ENCODE data around the gene GDPD5.
A peak's percentile ranks its signal among the peaks of the same experiment; 100 is the strongest.

Gene GDPD5

DNA sequence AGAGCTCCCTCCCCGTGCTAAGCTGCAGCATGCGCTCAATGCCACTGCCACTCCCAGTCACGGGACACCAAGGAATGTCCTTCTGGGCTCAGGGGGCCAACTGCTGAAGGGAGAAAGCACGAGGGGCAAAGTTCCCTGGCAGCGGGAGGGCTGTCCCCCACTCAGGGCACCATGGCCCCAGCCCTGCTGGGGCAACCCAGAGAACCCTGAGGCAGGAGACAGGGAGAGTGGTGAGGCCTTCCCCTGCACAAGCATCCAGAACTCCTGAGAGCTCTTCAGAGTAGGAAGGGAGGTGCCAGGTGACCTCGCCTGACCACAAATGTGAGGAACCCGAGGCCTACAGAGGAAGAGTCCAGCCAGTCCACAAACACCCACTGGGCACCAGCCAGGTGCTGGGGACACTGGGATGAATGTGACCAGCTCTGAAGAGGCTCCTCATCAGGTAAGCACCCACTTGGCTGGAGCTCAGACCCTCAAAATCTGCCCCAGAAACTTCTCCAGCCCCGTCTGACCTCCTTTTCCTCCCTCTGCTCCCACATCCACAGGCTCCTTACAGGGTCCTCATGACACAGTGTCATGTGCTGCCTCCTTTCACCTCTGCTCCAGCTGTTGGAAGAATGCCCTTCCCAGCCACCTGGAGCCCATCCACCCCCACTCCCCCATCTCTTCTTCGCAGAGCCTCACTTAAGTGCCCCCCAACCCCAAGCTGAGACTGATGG, 15.6 kb downstream of the GDPD5 start:
- DNase-seq: no peak

DNA sequence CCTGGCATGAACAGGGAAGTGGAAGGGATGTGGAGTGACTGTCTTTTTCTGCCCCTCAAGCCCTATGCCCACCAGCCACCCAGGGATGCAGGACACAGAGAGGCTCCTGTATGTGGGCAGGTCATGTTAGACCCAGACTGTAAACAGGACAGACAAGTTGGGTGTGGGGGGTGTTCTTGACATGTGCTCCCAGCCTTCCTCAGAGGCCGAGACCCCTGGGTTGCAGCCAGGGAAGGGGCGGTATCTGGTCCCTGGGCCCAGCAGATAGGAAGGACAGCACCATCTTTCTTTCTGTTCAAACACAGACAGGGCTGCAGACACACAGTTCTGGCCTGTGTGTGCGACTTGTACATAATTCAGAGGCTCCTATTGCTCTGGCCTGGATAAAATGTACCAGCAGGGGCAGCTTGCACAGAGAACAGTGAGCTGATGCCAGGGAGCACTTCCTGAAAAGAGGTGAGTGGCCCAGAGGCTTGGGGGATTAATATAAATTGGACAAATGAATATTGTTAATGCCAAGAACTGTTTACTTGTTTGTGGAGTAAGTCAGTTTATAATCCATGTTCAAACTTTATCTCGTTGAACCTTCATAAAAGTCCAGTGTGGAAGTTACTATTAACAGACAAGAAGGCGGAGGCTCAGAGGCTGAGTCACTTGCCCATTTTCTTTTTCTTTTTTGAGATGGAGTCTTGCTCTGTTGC, 16.6 kb downstream of the GDPD5 start:
- no peak for DNase-seq

DNA sequence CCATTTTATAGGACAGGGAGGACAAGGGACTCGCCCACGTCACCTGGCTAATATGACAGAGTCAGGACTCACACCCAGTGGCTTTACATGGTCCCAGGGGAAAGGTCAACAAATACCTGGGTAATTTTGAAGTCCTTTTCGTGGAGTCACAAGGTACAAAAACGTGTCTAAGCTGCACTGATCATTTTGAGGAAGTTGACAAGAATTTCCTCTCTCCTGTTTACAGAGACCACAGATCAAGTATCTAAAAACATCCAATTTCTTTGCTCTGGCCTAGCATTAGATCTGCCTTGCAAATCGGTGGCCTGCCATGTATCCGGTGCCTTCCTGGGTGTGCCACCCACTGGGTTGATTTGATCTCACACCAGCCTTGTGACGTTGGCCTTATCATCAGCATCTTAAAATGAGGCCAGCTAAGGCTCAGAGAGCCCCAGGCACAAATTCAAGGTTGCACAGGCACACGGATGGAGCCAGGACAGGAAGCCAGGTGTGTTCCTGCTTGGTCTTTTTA, 17.6 kb downstream of the GDPD5 start:
- peak; percentile 77 for DNase-seq

DNA sequence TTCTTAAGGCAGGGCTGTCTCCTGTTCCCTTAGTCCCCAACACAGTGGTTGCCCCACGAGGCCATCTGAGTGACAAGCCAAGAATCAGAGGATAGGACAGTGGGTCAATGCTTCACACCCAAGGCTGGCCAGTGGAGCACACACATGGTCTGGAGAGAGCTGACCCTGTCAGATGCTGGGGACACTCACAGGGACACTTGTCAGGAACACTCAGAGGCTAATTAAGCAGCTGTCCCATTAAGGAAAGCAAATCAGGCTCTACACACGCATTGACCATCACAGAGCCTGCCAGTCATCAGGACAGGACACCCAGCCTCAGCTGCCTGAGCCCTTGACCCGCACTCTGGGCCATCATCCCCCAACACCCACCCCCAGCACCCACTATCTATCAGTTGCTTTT, 18.2 kb downstream of the GDPD5 start:
- DNase-seq: no peak

DNA sequence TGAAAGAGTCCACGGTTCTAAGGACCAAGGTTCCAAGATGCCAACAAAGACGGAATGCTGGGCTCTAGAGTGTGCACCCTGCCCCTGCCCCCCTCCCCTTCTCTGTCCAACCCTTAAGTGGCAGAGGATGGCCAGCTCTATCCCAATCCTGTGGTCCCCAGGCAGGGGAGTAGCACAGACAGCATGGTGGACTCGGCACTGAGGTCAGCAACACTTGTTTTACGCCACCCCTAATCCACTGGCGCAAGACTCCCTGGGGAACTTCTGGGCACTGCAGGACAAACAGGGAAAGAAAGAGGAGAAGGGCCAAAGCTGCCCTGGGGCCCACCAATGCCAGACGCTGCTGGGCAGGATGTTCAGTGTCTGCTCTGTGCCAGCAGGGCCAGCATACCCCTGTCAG, 18.9 kb downstream of the GDPD5 start:
- DNase-seq: no peak

DNA sequence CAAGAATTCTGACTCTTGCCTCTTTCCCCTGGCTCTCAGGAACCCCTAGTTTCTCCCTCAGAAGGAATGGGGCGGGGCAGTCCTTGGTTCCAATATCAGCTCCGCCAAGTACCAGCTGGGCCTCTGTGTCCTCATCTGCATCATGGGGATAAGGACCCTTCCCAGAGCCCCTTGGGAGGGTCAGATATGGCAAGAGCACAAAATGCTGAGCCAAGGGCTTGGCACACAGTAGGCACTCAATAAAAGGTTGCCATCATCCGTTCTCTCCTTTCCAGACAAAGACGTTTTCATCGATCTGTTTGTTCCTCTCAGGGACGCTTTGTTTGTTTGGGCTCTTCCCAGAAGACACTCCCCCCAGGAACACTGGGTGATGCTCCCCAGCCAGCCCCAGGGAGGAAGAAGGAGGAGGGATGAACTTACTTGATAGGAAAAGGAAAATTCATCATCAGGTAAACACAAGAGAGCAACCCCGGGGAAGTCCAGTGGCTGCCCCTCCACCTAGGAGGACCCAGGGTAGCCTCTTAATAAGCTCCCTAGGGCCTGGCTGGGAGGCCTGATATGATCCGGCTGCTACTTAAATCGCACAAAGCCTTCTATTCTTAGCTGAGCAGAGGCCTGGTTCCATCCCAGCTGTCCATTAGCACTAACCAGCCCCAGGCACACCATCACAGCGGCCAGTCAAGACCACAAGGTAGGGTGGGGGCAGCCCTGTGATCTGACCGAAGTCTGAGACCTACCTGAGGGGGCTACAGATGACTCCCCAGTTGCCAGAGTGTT, 19.6 kb downstream of the GDPD5 start:
- DNase-seq: no peak

DNA sequence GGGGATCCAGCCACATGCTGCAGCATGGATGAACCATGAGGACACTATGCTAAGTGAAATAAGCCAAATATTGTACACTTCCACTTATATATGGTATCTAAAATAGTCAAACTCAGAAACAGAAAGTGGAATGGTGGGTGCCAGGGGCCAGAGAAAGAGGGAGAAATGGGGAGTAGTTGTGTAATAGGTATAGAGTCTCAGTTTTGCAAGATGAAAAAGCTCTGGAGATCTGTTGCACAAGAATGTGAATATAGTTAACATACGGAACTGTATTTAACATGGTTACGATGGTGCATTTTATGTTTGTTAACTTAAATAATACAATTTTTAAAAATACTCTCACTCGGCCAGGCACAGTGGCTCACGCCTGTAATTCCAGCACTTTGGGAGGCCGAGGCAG, 21.2 kb downstream of the GDPD5 start:
- no peak for DNase-seq

DNA sequence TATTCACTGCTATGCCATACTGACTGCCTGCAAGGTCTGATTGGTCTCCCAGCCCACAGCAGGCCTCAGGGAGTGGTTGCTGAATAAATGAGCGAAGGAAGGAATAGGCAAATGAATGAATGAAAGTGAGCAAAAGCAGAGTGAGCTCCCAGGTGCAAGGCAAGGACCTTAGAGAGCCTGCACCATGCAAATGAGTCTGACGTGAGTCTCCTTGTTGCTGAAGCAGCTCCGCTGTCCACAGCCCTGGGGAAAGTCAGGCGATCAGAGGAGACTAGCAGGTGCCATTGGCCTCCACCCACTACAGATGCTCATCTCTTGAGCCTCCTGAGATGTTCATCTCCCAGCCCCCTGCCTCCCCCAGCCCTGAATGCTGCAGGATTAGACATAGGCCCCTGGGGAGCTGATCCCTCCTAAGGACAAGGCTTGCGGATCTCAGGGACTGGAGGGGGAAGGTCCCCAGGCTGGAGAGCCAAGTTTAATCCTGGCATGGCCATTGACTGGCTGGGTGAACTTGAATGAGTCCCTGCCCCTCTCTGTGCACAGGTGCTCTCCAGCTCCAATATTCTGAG, 22.1 kb downstream of the GDPD5 start:
- peak; percentile 11 for DNase-seq

DNA sequence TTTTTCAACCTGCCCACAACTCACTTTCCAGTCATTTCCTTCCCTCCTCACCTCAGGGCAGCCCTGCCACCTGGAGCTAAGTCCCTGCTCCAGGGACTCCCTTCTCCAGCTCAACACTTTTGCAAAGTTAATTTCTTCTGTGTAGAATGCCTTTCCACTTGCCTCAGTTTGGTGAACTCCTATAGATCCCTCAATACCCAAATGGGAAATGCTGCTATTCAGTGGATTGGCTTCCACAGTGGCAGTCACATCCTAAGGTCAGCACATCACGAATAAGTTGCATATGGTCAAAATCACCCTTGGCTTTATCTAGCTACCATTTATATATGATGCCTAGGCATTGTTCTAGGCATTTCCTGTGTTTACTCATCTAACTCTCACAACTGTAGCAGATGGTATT, 23.6 kb downstream of the GDPD5 start:
- no peak for DNase-seq

DNA sequence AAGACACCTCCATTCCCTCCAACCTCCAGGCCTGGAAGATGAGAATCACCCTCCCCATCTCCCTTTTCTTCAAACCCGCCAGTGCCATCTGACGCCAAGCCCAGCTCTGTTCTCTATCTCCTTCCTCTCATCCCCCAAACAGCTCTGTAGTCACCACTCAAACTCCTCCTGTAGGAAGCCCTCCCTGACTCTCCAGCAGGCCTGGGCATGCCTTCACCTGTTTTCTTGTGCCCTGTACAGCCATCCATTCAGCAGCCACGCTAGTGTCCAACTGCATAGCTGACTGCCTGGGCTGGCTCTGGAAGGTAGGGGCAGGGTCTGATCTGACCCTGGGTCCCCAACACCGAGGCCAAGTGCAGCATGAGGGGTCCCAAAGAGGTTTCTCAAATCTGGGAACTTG, 25.0 kb downstream of the GDPD5 start:
- no peak for DNase-seq

DNA sequence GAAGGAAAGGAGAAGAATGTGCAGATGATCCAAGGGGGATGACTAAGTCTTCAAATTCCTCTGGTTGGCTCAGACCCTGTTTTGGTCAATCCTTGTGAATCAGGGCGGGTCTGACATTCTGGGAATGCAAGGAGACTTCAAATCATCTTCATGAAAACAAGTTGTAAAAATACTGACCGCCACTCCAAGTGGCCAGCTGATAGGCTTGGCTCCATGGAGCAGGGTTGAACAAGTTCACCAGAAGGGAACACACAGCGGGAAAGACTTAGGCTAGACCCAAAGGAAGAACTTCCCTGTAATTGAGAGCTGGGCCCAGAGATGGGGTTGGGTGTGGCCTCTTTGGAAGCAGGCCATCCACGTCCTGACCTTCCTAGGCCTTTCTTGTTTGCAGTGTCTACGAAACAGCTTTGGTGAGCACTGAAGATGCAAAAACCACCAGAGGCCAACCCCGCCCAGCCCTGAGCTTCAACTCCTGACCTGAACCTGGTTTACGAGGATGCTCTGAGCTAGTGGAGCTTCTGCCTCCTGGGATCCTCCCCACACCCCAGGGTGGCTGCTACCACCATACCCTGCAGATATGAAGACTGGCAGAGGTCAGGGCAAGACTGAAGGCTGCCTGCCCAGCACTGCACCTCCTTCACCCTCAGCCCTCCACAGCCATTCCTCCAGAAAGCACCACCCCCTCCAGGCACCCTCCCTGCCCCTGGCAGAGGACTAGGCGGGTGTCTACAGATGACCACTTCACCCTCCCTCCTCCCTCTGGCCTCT, 26.1 kb downstream of the GDPD5 start:
- no peak for DNase-seq

DNA sequence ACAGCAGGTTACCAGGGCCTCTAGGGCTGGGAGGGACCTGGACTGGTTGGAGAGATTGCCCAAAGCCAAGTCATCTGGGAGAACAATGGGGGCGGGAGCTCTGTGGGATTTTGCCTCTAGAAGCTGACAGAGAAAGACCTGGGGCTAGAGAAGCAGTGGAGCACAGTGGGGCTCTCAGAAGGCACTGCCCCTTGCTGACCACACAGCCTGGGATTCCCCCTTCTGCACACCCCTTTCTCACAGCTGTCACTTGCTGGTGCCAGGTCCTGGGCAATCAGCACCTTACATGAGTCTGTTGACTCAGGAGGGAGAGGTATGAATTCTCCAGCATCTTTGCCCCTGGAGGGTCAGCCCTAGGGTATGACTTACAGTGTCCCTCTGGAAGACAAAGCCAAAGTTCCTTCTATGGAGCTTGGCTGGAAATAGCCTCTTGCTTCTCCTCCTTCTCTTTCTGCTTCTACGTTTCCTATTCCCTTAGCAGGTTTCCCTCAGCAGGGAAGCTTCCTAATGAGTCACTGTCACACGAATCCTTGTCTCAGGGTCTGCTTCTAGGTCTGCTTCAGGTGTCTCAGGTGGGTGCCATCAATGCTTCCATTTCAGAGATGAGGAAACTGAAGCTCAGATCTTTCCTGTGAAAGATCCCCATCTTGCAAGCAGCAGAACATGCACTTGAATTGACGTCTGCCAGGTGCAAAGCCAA, 27.0 kb downstream of the GDPD5 start:
- DNase-seq: no peak

DNA sequence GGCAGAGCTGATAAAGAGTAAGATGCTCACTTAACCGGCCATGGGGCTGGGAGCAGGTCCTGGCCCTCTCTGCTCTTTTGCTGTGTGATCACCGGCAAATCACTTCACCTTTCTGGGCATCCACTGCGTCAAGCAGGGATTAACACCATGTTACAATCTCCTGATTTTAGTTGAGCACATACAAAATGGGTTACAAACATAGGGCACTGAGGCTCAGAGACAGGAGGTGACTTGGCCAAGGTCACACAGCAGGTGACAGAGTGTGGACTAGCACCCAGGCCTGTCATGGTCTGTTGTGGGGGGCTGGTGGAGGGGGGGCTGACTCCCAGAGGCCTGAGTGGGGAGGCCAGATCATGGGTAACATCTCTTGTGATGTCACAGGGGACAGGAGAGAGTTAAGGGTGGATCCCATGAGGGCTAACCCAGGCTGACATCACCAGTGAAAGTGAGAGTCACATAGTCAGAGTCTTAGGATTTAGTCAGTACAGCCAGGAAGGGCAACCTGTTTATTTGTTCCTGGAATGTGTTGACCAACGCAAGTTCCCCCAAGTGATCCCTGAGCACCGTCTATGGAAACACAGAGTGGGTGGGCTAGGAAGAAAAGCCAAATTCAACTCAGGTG, 27.8 kb downstream of the GDPD5 start:
- DNase-seq: no peak

DNA sequence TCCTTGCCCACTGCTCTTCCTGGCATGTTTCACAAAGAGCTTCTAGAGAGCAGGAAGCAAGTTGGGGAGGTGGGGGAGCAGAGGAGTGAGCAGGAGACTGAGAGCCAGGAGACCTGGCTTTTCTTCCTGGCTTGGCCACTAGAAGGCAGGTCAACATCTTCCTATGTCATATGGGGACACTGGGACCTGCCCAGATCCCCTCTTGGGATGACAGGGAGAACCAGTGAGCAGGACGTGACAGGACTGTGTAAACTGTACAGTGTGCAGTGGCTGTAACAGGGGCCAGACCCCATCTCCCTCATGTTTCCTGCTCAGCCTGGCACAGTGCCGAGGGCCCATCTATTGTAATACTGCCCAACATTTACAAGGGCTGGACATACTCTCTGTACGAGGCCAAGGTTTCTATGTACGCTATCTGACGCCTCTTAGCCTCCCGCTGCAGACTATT, 29.4 kb downstream of the GDPD5 start:
- no peak for DNase-seq

DNA sequence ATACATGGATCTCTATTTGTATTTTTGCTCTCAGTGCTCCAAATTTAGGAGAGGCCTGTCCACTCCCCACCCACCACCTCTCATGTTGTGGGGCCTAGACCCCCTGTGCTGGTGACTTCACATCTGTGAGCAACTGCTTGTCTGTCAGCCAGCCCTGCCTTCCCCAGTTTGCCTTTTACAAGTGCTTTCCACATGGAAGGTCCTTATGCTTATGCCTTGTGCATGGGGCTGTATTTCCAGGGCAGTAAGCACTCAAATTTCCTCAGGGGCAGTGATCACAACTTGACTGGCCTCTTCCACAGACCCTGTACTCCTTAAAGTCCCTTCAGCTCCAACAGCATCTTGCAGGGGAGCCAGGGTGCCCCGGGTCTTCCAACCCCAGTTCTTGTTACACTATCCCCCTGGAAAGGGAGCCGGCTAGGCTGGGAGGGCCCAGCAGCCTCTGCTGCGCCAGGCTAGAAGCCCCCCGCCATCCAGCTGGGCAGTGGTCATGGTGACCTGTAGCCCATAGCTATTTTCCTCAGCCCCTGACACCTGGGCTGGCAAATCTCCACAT, 29.9 kb downstream of the GDPD5 start:
- DNase-seq: no peak

DNA sequence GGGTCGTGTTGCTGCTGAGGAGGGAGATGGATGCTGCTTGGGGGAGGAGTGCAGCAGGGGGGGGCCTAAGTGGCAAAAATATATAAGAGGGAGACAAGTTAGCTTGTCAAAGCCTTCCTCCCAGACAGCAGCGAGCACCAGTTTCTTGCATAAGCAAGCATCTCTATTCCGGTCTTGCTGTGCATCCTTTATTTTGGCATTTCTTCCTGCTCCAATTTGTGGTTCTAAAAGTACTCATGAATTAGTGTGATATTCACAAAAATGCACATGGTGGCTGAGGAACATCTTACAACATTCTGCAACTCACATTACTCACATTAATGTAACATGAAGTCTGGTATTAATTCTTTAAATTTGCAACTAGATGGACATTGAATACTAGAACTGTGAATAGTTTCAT, 32.1 kb downstream of the GDPD5 start:
- no peak for DNase-seq

DNA sequence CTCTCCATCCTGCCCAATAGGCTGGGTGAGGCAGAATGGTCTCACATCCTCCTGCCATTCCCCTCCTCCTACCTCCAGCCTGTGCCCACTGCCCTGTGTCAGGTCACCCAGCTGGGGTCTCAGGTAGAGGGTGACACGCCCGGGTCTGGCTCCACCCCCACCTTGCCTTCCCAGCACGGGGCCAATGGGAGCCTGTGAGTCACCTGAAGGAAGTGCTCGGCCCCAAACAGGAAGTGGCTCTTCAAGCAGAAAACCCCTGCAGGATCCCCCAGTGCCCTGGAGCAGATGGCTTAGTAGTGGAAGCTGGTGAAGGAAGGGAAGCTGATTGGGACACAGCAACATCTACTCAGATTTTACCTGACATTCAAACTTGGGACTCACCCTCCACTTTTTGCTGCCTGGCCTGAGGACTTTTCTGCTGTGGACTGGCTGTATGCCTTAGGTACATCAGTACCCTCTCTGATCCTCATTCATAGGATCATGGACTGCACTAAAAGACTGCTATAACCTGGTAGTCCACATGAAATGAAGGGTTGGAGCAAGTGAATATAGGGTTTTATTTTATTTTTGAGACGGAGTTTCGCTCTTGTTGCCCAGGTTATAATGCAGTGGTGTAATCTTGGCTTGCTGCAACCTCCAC, 33.4 kb downstream of the GDPD5 start:
- peak; percentile 54 for DNase-seq

DNA sequence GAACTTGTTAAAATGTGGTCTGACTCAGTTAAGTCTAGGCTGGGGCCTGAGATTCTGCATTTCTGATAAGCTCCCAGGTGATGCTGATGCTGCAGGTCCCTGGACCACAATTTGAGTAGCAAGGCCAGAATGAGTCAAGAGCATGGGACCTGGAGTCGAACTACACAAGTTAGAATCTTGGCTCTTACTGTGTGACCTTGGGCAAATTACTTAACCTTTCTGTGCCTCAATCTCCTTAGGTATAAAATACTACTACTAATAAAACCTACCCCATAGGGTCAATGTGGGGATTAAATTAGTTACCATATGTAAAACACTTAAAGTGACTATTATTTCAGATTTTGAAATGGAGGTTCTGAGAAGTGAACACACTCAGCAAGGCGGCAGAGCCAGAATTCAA, 34.3 kb downstream of the GDPD5 start:
- no peak for DNase-seq

DNA sequence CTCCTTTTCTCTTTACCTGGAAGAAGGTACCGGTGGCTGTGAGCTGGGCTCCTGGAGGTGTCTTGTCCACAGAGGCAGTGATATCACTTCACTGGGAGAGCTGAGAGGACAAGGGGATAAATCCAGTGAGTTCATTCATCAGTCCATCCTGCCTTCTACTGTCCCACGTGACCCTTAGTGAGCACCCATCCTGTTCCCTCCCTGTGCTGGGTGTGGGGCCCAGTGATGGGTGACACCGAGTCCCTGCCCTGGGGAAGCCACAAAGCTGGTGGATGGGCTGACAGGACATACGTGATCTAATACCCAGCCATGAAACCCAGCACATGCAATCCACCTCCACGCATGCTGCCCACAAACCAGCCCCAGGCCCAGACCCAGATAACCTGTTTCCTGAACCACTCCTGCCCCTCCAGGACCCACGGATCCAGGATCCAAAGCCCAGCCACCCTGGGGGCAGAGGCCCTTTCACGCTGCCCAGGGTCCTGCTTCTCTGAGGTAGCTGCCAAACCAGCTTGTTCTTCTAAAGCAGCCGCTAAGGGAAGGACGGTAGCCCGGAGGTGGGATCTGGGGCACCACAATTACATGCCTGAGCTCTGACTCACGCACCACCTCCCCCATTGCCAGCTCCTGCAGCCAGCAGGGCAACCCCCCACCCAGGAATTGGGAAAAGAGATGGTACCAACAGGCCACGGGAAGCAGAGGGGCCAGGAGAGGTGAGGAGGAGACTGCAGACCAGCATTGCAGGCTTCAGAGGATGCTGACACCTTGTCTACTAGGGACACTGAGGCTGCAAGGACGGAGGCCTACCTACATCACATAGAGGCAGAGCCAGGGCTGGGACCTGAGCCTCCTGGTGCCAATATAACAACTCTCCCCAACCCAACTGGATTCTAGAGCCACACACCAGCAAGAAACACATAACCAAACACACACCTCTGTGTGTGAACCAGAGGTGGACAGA, 35.2 kb downstream of the GDPD5 start:
- no peak for DNase-seq

Measured in CD4-positive, alpha-beta T cell treated with Interferon gamma for 1 hour (primary cell).